Central memory CD4-positive, alpha-beta T cell (primary cell): ENCODE measurements around the gene MAPK13.
"Not testable (repeated sequence)": the region's sequence is repeated elsewhere in the genome, so short reads cannot be mapped to it uniquely, and the experiment has no call there.

ENCODE experiments used
- DNase-seq: peaks from one replicate; pipeline ENCODE4 v3.0.0; 2022
- total RNA-seq, 3 experiments: gene quantifications; one replicate each; lab custom pipeline; 2026; lab: John Stamatoyannopoulos, UW

The MAPK13 gene
- 48.3 to 68.0 (median 54.4) reads per million in 3 experiments for total RNA-seq

GRCh38 chr6:36129941-36130666, at the start of gene MAPK13:
Gene MAPK13 (plus strand): TSS chr6:36130513. CDS start chr6:36130583, 70 bp downstream.
- DNase-seq = no peak

GRCh38 chr6:36082318-36082717, 48.0 kb upstream of the MAPK13 start:
- no peak for DNase-seq

- DNase-seq = no peak
These were observed 46.9 kb upstream of the MAPK13 start for GRCh38 chr6:36083446-36083845.

- DNase-seq = not testable (repeated sequence)
These were observed 42.1 kb upstream of the MAPK13 start for GRCh38 chr6:36088204-36088603.

GRCh38 chr6:36089048-36089447, 41.3 kb upstream of the MAPK13 start:
- DNase-seq = no peak

- DNase-seq = no peak
These were observed 36.1 kb upstream of the MAPK13 start for GRCh38 chr6:36094238-36094637.

GRCh38 chr6:36094753-36095496, 35.4 kb upstream of the MAPK13 start:
- DNase-seq = peak; percentile 72

- no peak for DNase-seq
These were observed 34.6 kb upstream of the MAPK13 start for GRCh38 chr6:36095497-36096391.

- no peak for DNase-seq
These were observed 31.9 kb upstream of the MAPK13 start for GRCh38 chr6:36098253-36098919.

- no peak for DNase-seq
These were observed 31.2 kb upstream of the MAPK13 start for GRCh38 chr6:36098920-36099647.

GRCh38 chr6:36099869-36100483, 30.3 kb upstream of the MAPK13 start:
- DNase-seq = peak; percentile 58

- DNase-seq = no peak
These were observed 28.6 kb upstream of the MAPK13 start for GRCh38 chr6:36101691-36102090.

GRCh38 chr6:36102853-36103252, 27.5 kb upstream of the MAPK13 start:
- DNase-seq = no peak

GRCh38 chr6:36104836-36105235, 25.5 kb upstream of the MAPK13 start:
- DNase-seq = no peak

GRCh38 chr6:36109092-36109491, 21.2 kb upstream of the MAPK13 start:
- DNase-seq = peak; percentile 62

GRCh38 chr6:36110050-36110449, 20.3 kb upstream of the MAPK13 start:
- DNase-seq = no peak

GRCh38 chr6:36110863-36111262, 19.4 kb upstream of the MAPK13 start:
- no peak for DNase-seq

GRCh38 chr6:36111526-36111925, 18.8 kb upstream of the MAPK13 start:
- DNase-seq = no peak

GRCh38 chr6:36113049-36113448, 17.3 kb upstream of the MAPK13 start:
- no peak for DNase-seq

GRCh38 chr6:36113703-36114102, 16.6 kb upstream of the MAPK13 start:
- no peak for DNase-seq

- DNase-seq = no peak
These were observed 15.4 kb upstream of the MAPK13 start for GRCh38 chr6:36114798-36115408.
